Trophoblast cell (in vitro differentiated cells and primary cell): ENCODE results near the gene ZNF189.

Experiments
- DNase-seq, 2 donors: peaks; one replicate each; pipeline ENCODE4 v3.0.0-alpha.2; 2016
- H2AFZ ChIP-seq: 2 replicates; pipeline ENCODE4 v1.6.1; 2013; ENCODE audit warnings: low read length, moderate library complexity, mild to moderate bottlenecking; ENCODE audit not compliant: insufficient read depth, poor library complexity
- H2AK5ac ChIP-seq: 2 replicates; pipeline ENCODE4 v1.6.1; 2013; ENCODE audit warnings: mild to moderate bottlenecking, low read length
- H2BK120ac ChIP-seq: 2 replicates; pipeline ENCODE4 v1.6.1; 2013; ENCODE audit warnings: low read length, mild to moderate bottlenecking, moderate library complexity; ENCODE audit not compliant: insufficient read depth, poor library complexity
- H2BK12ac ChIP-seq: 2 replicates; pipeline ENCODE4 v1.6.1; 2013; ENCODE audit warnings: mild to moderate bottlenecking, low read length, moderate library complexity
- H2BK5ac ChIP-seq: 2 replicates; pipeline ENCODE4 v1.6.1; 2013; ENCODE audit warnings: low read length, low read depth, moderate library complexity, mild to moderate bottlenecking; ENCODE audit not compliant: poor library complexity
- H3K14ac ChIP-seq: 2 replicates; pipeline ENCODE4 v1.6.1; 2013; ENCODE audit warnings: mild to moderate bottlenecking, low read length
- H3K18ac ChIP-seq: 2 replicates; pipeline ENCODE4 v1.6.1; 2013; ENCODE audit warnings: mild to moderate bottlenecking, low read length
- H3K23ac ChIP-seq: 2 replicates; pipeline ENCODE4 v1.6.1; 2013; ENCODE audit warnings: low read length
- H3K27ac ChIP-seq: 2 replicates; pipeline ENCODE4 v1.5.1; 2013; ENCODE audit warnings: low read depth, mild to moderate bottlenecking, inconsistent platforms, low read length, moderate library complexity
- H3K27me3 ChIP-seq: 2 replicates; pipeline ENCODE4 v1.6.1; 2013; ENCODE audit warnings: inconsistent platforms, mild to moderate bottlenecking, low read length, moderate library complexity; ENCODE audit not compliant: insufficient read depth
- H3K36me3 ChIP-seq, 2 experiments: 1 replicate in 1 of 2; 2 replicates in 1 of 2; pipeline ENCODE4 v1.6.1; 2013; ENCODE audit warnings: low read length in 2 of 2, mild to moderate bottlenecking in 2 of 2, moderate library complexity in 1 of 2; ENCODE audit not compliant: insufficient read depth in 2 of 2, control insufficient read depth in 1 of 2
- H3K4ac ChIP-seq: 2 replicates; pipeline ENCODE4 v1.6.1; 2013; ENCODE audit warnings: low read depth, mild to moderate bottlenecking, low read length, moderate library complexity
- H3K4me1 ChIP-seq, 2 experiments: 1 replicate in 1 of 2; 2 replicates in 1 of 2; pipeline ENCODE4 v1.6.1; 2013; ENCODE audit warnings: low read length in 2 of 2, mild to moderate bottlenecking in 2 of 2, moderate library complexity in 1 of 2; ENCODE audit not compliant: insufficient read depth in 2 of 2, control insufficient read depth in 1 of 2
- H3K4me2 ChIP-seq: 2 replicates; pipeline ENCODE4 v1.6.1; 2013; ENCODE audit warnings: inconsistent platforms, mild to moderate bottlenecking, low read length, moderate library complexity
- H3K4me3 ChIP-seq: 2 replicates; pipeline ENCODE4 v1.5.1; 2013; ENCODE audit warnings: mild to moderate bottlenecking, low read depth, low read length, inconsistent platforms
- H3K79me1 ChIP-seq: one replicate; pipeline ENCODE4 v1.6.1; 2013; ENCODE audit warnings: low read length
- H3K79me2 ChIP-seq: 2 replicates; pipeline ENCODE4 v1.6.1; 2013; ENCODE audit warnings: low read length, mild to moderate bottlenecking; ENCODE audit not compliant: control insufficient read depth, insufficient read depth, poor library complexity
- H3K9ac ChIP-seq: 2 replicates; pipeline ENCODE4 v1.6.1; 2013; ENCODE audit warnings: mild to moderate bottlenecking, low read length
- H3K9me3 ChIP-seq: 2 replicates; pipeline ENCODE4 v1.6.1; 2013; ENCODE audit warnings: low read depth, mild to moderate bottlenecking, control low read depth, inconsistent platforms, low read length; ENCODE audit not compliant: insufficient read depth
- H4K12ac ChIP-seq: 2 replicates; pipeline ENCODE4 v1.6.1; 2013; ENCODE audit warnings: low read depth, mild to moderate bottlenecking, low read length, moderate library complexity
- H4K8ac ChIP-seq: 2 replicates; pipeline ENCODE4 v1.6.1; 2013; ENCODE audit warnings: low read depth, mild to moderate bottlenecking, low read length, moderate library complexity
- H4K91ac ChIP-seq: one replicate; pipeline ENCODE4 v1.6.1; 2013; ENCODE audit warnings: low read depth, mild to moderate bottlenecking, low read length, moderate library complexity
- WGBS: extraction: QIAGEN DNeasy Blood & Tissue Kit; methylation state at CpG from one replicate; pipeline ENCODE4 v1.1.7; 2013; ENCODE audit warnings: missing lambda C conversion rate; ENCODE audit not compliant: insufficient read length, insufficient coverage; ENCODE audit errors: extremely low coverage; 5-methylcytosine and 5-hydroxymethylcytosine counted together

ZNF189 gene

GRCh38 chr9:101403516-101404285, 5.0 kb downstream of the ZNF189 start:
- peaks cover 0 to 7% of the 10 kb centered on the region in 2 experiments for H3K4me1 ChIP-seq
- H2BK5ac ChIP-seq: no peak overlapping the region
- H3K36me3 ChIP-seq: peaks cover 10 to 29% of the 10 kb centered on the region in 2 experiments
- H2BK12ac ChIP-seq: no peak overlapping the region
- no peak overlapping the region for H2AFZ ChIP-seq
- H4K91ac ChIP-seq: no peak overlapping the region
- H3K4ac ChIP-seq: no peak overlapping the region
- no peak overlapping the region for H3K9ac ChIP-seq
- H2BK120ac ChIP-seq: no peak overlapping the region
- H3K23ac ChIP-seq: no peak overlapping the region
- peaks cover 9% of the 10 kb centered on the region for H3K9me3 ChIP-seq
- no peak for DNase-seq
- no CpG with 5 or more reads among the region's 9 CpGs for WGBS
- H3K4me3 ChIP-seq: no peak overlapping the region
- H2AK5ac ChIP-seq: no peak overlapping the region
- H3K79me1 ChIP-seq: peaks cover 4% of the 10 kb centered on the region
- H4K12ac ChIP-seq: no peak overlapping the region
- peaks cover 4% of the 10 kb centered on the region for H3K79me2 ChIP-seq
- no peak overlapping the region for H3K27ac ChIP-seq
- H4K8ac ChIP-seq: no peak overlapping the region
- no peak overlapping the region for H3K14ac ChIP-seq
- no peak overlapping the region for H3K18ac ChIP-seq
- no peaks in the 10 kb centered on the region for H3K27me3 ChIP-seq
- H3K4me2 ChIP-seq: no peak overlapping the region

- H3K4ac ChIP-seq: no peak overlapping the region
- no CpG with 5 or more reads among the region's 5 CpGs for WGBS
- no peak overlapping the region for H2AFZ ChIP-seq
- H3K79me1 ChIP-seq: no peaks in the 10 kb centered on the region
- H3K4me3 ChIP-seq: no peak overlapping the region
- peaks cover 8 to 29% of the 10 kb centered on the region in 2 experiments for H3K36me3 ChIP-seq
- DNase-seq: no peak
- H3K23ac ChIP-seq: no peak overlapping the region
- no peaks in the 10 kb centered on the region for H3K4me1 ChIP-seq
- no peak overlapping the region for H3K9ac ChIP-seq
- no peak overlapping the region for H4K91ac ChIP-seq
- no peak overlapping the region for H4K12ac ChIP-seq
- H2BK120ac ChIP-seq: no peak overlapping the region
- H2BK5ac ChIP-seq: no peak overlapping the region
- no peak overlapping the region for H3K27ac ChIP-seq
- no peak overlapping the region for H2AK5ac ChIP-seq
- no peak overlapping the region for H3K18ac ChIP-seq
- H3K79me2 ChIP-seq: no peaks in the 10 kb centered on the region
- H3K9me3 ChIP-seq: peaks cover 12% of the 10 kb centered on the region
- H2BK12ac ChIP-seq: no peak overlapping the region
- H3K27me3 ChIP-seq: no peaks in the 10 kb centered on the region
- H4K8ac ChIP-seq: no peak overlapping the region
- no peak overlapping the region for H3K14ac ChIP-seq
- H3K4me2 ChIP-seq: no peak overlapping the region
These were observed 9.9 kb downstream of the ZNF189 start for GRCh38 chr9:101408374-101409078.

- DNase-seq: no peak
- no peak overlapping the region for H4K91ac ChIP-seq
- H2AFZ ChIP-seq: no peak overlapping the region
- no peak overlapping the region for H2BK5ac ChIP-seq
- H3K4ac ChIP-seq: no peak overlapping the region
- no CpG with 5 or more reads among the region's 4 CpGs for WGBS
- no peak overlapping the region for H2BK120ac ChIP-seq
- no peaks in the 10 kb centered on the region for H3K79me1 ChIP-seq
- no peak overlapping the region for H2AK5ac ChIP-seq
- H3K79me2 ChIP-seq: no peaks in the 10 kb centered on the region
- H2BK12ac ChIP-seq: no peak overlapping the region
- peaks cover 12% of the 10 kb centered on the region for H3K9me3 ChIP-seq
- H3K27ac ChIP-seq: no peak overlapping the region
- no peak overlapping the region for H3K18ac ChIP-seq
- no peaks in the 10 kb centered on the region for H3K4me1 ChIP-seq
- no peak overlapping the region for H3K4me2 ChIP-seq
- H3K9ac ChIP-seq: no peak overlapping the region
- H4K8ac ChIP-seq: no peak overlapping the region
- H3K14ac ChIP-seq: no peak overlapping the region
- peaks cover 8 to 25% of the 10 kb centered on the region in 2 experiments for H3K36me3 ChIP-seq
- no peak overlapping the region for H3K4me3 ChIP-seq
- no peaks in the 10 kb centered on the region for H3K27me3 ChIP-seq
- H3K23ac ChIP-seq: no peak overlapping the region
- no peak overlapping the region for H4K12ac ChIP-seq
These were observed 10.4 kb downstream of the ZNF189 start for GRCh38 chr9:101409079-101409477.

GRCh38 chr9:101414839-101415238, 16.2 kb downstream of the ZNF189 start:
- H2AK5ac ChIP-seq: no peak overlapping the region
- H3K4ac ChIP-seq: no peak overlapping the region
- H2AFZ ChIP-seq: no peak overlapping the region
- H4K8ac ChIP-seq: no peak overlapping the region
- DNase-seq: no peak
- H3K27me3 ChIP-seq: no peaks in the 10 kb centered on the region
- H3K14ac ChIP-seq: no peak overlapping the region
- H4K12ac ChIP-seq: no peak overlapping the region
- no peaks in the 10 kb centered on the region for H3K79me1 ChIP-seq
- H3K4me3 ChIP-seq: no peak overlapping the region
- H3K27ac ChIP-seq: no peak overlapping the region
- H3K36me3 ChIP-seq: no peaks in the 10 kb centered on the region
- H3K4me1 ChIP-seq: no peaks in the 10 kb centered on the region
- H4K91ac ChIP-seq: no peak overlapping the region
- H2BK120ac ChIP-seq: no peak overlapping the region
- H2BK5ac ChIP-seq: no peak overlapping the region
- no peaks in the 10 kb centered on the region for H3K79me2 ChIP-seq
- H3K9ac ChIP-seq: no peak overlapping the region
- H2BK12ac ChIP-seq: no peak overlapping the region
- H3K18ac ChIP-seq: no peak overlapping the region
- H3K9me3 ChIP-seq: no peaks in the 10 kb centered on the region
- H3K23ac ChIP-seq: no peak overlapping the region
- H3K4me2 ChIP-seq: no peak overlapping the region
